Stimulated activated naive B cell treated with anti-CD40 and anti-IgM and Interleukin-4, amounts not matched to agents 10 μg/mL and 1 μg/mL and 100 μg/mL, for 72 hours (primary cell): Measurements from ENCODE around the gene RAD51B.
"Not testable (repeated sequence)": the region's sequence is repeated elsewhere in the genome, so short reads cannot be mapped to it uniquely, and the experiment has no call there.

Experiments used
- ATAC-seq, 2 donors: fragments of 150-1000 bp; cut with Tn5 transposase; replicated peaks; 2 replicates each; pipeline ENCODE4 v1.10.0; 2021; ENCODE audit warnings: moderate library complexity in 1 of 2
- DNase-seq: peaks from one replicate; pipeline ENCODE4 v3.0.0; 2021
- H3K27ac Mint-ChIP-seq: one replicate; pipeline ENCODE4 v1.8.0; 2022; ENCODE audit warnings: mild to moderate bottlenecking, mixed read lengths
- H3K27me3 Mint-ChIP-seq, 2 donors: one replicate each; pipeline ENCODE4 v1.8.0; 2022; ENCODE audit warnings: mixed read lengths in 2 of 2
- H3K36me3 Mint-ChIP-seq, 2 donors: one replicate each; pipeline ENCODE4 v1.8.0; 2022; ENCODE audit warnings: mixed read lengths in 2 of 2, mild to moderate bottlenecking in 1 of 2
- H3K4me1 Mint-ChIP-seq, 2 donors: one replicate each; pipeline ENCODE4 v1.8.0; 2022; ENCODE audit warnings: mixed read lengths in 2 of 2, mild to moderate bottlenecking in 1 of 2
- H3K4me3 Mint-ChIP-seq, 2 donors: one replicate each; pipeline ENCODE4 v1.8.0; 2022; ENCODE audit warnings: mild to moderate bottlenecking in 2 of 2, mixed read lengths in 2 of 2, moderate library complexity in 1 of 2
- H3K9me3 Mint-ChIP-seq, 2 donors: one replicate each; pipeline ENCODE4 v1.8.0; 2022; ENCODE audit warnings: mixed read lengths in 2 of 2, mild to moderate bottlenecking in 1 of 2

RAD51B gene

DNA sequence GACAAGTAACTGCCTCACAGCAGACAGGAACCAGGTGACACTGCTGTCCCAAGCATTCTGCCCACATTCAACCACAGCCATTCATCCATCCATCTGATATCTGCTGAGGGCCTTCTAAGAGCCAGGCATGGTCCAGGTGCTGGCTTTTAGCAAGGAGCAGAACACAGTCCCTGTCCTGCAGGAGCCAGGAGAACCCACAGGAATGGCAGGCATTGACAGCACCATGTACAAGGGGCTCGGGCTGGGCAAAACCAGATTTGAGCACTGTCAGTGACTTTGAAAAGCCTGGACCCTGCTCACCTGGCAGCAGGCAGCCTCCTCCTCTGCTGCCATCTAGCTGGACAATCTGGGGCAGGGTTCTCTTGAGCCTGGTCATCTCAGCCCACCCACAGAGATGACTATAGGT is 836.3 kb downstream of the RAD51B start:
- Mint-ChIP-seq H3K27ac (peak overlapping the region; percentile 37), H3K27me3 (no peaks in the 10 kb centered on the region), H3K4me3 (no peak overlapping the region), H3K9me3 (peaks cover 2 to 4% of the 10 kb centered on the region in 2 donors), H3K36me3 (peaks cover 2 to 11% of the 10 kb centered on the region in 2 donors), H3K4me1 (peaks cover 30 to 41% of the 10 kb centered on the region in 2 donors)
- DNase-seq (no peak), ATAC-seq (peak; percentile 27 to 33)

DNA sequence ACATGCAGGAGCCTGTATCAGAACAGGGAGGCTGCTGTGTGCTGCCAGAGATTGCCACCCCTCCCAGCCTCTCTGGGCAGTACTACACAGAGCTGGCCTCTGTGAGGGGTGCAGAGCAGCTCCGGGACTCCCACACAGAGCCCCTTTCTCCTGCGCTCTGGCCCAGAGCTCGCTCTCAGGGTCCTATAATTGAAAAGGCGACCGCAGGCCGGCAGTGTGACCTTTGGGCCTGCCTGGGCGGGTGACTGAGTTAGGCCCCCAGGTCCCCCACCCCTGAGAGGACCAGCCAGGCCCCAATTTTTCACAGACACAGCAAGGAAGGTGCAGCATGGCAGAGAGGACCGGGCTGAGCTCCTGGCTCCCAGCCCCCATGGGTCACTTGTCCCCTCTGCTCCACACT is 836.9 kb downstream of the RAD51B start:
- Mint-ChIP-seq H3K27ac (no peak overlapping the region), H3K36me3 (peaks cover 4 to 14% of the 10 kb centered on the region in 2 donors), H3K4me3 (no peak overlapping the region), H3K9me3 (peaks cover 3 to 4% of the 10 kb centered on the region in 2 donors), H3K27me3 (no peaks in the 10 kb centered on the region), H3K4me1 (peaks cover 31 to 46% of the 10 kb centered on the region in 2 donors)
- no peak for ATAC-seq
- no peak for DNase-seq

DNA sequence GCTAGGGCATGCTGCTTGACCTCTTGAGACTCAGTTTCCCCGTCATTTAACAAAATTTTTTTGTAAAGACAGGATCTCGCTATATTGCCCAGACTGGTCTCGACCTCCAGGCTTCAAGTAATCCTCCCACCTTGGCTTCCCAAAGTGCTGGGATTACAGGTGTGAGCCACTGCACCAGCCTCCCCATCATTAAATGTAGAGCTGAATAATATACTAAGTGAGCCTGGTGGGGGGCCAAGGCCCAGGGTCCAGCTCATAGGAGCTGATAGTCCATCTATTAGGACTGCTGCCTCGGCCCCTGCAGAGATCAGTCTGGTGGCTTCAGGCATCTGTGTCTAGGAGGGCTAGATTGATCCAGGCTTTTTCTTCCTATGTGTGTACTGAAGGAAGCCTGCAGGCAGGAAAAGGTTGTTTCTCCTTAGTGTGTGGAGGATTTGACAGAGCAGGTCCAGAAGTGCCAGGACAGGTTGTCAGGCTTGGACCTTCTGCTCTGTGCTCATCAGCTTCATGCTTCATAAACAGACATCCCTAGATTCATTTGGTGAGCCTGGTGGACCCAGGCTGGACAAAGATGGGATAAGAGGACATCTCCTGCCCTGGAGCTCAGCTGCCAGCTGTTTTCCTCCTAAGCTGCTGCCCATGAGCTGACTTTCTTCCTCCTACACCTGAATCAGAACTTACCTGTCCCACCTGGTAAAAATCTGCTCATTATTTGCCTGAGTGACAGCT is 837.9 kb downstream of the RAD51B start:
- no peak for ATAC-seq
- Mint-ChIP-seq H3K9me3 (peaks cover 3 to 4% of the 10 kb centered on the region in 2 donors), H3K27ac (peak overlapping the region; percentile 31), H3K4me3 (no peak overlapping the region), H3K27me3 (no peaks in the 10 kb centered on the region), H3K4me1 (peaks cover 39 to 56% of the 10 kb centered on the region in 2 donors), H3K36me3 (peaks cover 10 to 22% of the 10 kb centered on the region in 2 donors)
- no peak for DNase-seq

DNA sequence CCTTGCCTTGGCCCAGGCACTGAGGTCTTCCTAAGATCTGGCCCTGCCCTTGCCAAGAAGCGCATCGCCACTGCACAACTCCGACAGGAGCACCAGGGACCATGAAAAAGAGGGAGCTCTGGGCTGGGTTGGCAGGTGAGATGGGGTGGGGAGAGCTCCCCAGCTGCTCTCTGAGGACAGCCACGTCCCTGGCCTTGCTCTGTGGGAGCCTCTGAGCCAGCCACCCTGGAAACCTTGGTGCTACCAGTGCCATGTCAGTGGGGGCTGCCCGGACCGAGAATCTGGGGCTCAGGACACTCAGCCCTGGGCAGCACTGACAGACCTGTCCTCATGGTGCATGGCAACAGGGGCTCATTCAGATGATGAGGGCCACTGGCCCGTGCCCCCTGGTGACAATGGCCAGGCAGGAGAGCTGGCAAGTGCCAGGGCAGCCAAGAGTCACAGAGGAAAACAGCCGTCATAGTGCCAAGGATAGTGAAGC is 838.5 kb downstream of the RAD51B start:
- Mint-ChIP-seq H3K27ac (peak overlapping the region; percentile 31), H3K9me3 (peaks cover 3 to 4% of the 10 kb centered on the region in 2 donors), H3K4me1 (peaks cover 42 to 58% of the 10 kb centered on the region in 2 donors), H3K36me3 (peaks cover 10 to 22% of the 10 kb centered on the region in 2 donors), H3K27me3 (no peaks in the 10 kb centered on the region), H3K4me3 (no peak overlapping the region)
- no peak for ATAC-seq
- no peak for DNase-seq

DNA sequence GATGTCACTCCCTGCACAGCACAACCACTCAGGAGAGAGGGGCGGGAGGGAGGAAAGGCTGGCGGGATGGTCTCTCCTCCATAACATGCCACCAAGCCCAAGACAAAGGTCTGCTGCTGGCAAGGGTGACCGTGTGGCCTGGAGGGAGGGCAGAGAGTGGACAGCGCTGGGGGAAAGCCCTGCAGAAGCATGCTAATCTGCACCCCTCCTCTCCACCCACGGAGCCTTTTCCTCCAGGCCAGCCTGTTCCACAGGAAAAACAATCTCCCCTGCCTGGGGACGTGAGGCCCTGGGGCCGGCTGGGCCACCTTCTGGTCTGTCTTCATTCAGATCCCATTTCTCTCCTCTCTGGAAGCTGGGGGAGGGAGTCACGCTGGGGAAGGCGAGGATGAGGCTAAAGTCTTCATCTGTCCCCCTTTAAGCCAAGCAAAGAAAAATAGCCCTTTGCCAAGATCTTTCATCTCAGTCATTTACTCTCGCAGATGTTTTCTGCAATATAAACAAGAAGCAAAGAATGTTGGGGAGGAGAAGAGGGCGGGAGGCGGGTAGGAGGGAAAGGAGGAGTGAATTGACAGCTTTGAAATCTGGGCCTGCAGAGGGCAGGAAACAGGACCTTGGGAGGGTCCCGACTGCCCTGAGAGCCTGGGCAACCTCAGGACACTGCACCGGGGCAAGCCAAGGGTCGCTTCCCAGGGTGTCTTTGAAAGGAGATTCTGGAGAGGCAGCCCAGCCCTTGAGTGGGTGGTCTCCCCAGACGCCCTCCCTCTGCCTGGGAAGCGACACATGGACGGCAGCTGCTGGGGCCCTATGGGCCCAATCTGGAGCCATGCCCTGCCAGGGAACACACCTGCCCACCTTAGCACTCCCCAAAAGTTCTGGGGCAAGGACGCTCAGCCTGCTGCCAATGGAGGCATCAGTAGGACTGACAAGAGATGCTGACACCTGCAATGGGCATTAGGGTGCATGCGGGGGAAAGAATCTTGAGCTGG is 839.7 kb downstream of the RAD51B start:
- Mint-ChIP-seq H3K9me3 (peaks cover 0 to 3% of the 10 kb centered on the region in 2 donors), H3K4me1 (peaks cover 44 to 69% of the 10 kb centered on the region in 2 donors), H3K27ac (no peak overlapping the region), H3K36me3 (peaks cover 10 to 17% of the 10 kb centered on the region in 2 donors), H3K27me3 (no peaks in the 10 kb centered on the region), H3K4me3 (no peak overlapping the region)
- DNase-seq (no peak), ATAC-seq (no peak)

DNA sequence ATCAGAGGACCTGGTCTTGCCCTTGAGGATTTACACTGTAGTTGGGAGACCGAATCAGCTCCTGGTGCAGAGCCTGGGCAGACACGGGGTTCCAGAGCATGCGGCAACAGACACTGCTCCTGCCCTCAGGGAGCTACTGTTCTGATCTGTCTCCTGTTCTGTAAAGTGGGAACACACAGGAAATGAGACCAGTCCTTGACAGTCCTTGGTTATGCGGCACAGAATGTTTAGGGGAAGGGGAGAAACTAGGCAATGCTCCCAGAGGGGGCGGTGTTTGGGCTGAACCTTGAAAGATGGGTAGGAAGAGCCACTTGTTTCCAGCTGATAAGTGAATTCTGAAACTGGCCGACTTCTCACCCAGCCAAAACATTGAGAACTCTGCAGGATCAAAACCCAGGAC is 840.9 kb downstream of the RAD51B start:
- Mint-ChIP-seq H3K4me1 (peaks cover 49 to 69% of the 10 kb centered on the region in 2 donors), H3K36me3 (peaks cover 10 to 17% of the 10 kb centered on the region in 2 donors), H3K27me3 (no peaks in the 10 kb centered on the region), H3K27ac (peak overlapping the region; percentile 81), H3K9me3 (peaks cover 0 to 3% of the 10 kb centered on the region in 2 donors), H3K4me3 (no peak overlapping the region)
- no peak for ATAC-seq
- DNase-seq: no peak

DNA sequence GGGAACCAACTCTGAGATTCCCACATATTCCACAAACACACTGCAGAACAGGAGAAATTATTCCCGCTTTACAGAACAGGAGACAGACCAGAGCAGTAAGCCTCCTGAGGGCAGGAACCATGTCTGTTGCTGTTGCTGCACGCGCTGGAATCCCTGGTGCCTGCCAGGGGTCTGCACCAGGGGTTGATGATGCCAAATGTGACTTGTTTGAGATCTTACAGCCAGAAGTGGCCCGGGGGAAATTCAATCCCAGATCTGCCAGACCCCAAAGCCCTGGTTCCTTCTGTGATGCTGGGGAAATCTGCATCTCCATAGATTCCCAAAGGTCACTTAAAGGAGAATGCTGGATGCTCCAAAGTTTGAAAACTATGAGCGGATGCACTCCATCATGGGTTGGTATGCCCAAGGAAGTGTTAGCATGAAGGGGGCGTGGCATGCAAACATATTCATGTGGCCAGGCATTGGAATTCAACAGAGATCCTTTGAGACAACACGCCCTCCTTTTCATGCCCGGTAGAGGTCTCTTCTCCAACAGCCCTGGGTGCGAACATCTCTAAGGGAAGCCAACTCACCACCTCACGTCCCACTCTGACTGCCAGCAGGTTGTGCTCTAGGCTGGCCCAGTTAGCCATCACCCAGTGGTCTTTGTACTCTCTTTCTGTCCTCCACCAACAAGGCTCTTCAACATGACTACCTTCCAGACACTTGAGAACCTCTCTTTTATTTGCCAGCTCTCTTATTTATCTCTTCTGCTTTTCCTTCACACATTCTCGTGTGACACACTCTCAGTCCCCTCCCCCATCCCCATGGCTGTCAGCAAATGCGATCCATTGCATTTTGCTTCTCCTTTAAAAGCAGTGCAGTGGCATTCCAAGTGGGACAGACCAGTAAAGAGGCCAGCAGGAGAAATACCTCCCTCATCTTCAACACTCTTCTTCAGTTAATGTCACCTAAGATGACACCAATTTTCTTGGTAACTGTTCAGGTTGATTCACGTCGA is 841.9 kb downstream of the RAD51B start:
- ATAC-seq (no peak), DNase-seq (no peak)
- no peaks in the 10 kb centered on the region for H3K27me3 Mint-ChIP-seq
- H3K4me1 Mint-ChIP-seq: peaks cover 52 to 69% of the 10 kb centered on the region in 2 donors
- peak overlapping the region; percentile 85 for H3K27ac Mint-ChIP-seq
- peaks cover 0 to 3% of the 10 kb centered on the region in 2 donors for H3K9me3 Mint-ChIP-seq
- H3K4me3 Mint-ChIP-seq: no peak overlapping the region
- H3K36me3 Mint-ChIP-seq: peaks cover 10 to 17% of the 10 kb centered on the region in 2 donors

DNA sequence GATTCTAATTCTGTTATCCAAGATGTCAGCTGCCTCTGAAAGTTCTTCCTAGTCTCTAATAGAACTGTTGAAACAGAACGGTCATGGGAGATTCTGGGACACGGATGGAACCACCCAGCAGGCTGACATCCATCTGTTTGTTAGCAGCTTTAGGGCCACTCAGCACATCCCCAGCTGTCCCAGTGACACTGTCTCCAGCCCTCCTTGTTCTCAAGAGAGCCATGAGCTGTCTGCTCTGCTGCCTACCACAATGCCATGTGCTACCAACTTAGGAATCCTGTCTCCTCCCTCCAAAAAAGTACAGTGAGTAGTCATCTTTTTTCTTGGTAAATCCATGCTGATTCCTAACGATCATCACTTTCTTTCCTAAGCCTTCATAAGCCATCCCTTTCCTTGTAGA is 842.8 kb downstream of the RAD51B start:
- Mint-ChIP-seq H3K9me3 (peaks cover 0 to 3% of the 10 kb centered on the region in 2 donors), H3K4me1 (peaks cover 53 to 72% of the 10 kb centered on the region in 2 donors), H3K4me3 (no peak overlapping the region), H3K27me3 (no peaks in the 10 kb centered on the region), H3K36me3 (peaks cover 12 to 22% of the 10 kb centered on the region in 2 donors), H3K27ac (peak overlapping the region; percentile 85)
- no peak for DNase-seq
- no peak for ATAC-seq

DNA sequence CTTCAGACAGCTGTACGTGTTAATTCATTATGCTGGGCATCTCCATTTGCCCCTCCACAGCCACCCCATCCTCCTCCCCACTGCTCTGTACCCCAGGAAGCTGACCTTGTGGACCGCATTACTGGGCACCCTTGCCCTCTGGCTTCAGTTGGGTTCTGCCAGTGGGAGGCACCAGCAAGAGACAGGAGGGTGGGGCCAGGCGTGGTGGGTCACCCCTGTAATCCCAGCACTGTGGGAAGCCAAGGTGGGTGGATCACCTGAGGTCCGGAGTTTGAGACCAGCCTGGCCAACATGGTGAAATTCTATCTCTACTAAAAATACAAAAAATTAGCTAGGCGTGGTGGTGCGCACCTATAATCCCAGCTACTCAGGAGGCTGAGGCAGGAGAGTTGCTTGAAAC is 843.2 kb downstream of the RAD51B start:
- ATAC-seq, DNase-seq, H3K9me3 Mint-ChIP-seq, H3K27me3 Mint-ChIP-seq: not testable (repeated sequence)
- Mint-ChIP-seq H3K36me3 (peaks cover 16 to 26% of the 10 kb centered on the region in 2 donors), H3K27ac (peak overlapping the region; percentile 85), H3K4me3 (peak overlapping the region; percentile 22 to 36), H3K4me1 (peaks cover 53 to 72% of the 10 kb centered on the region in 2 donors)

DNA sequence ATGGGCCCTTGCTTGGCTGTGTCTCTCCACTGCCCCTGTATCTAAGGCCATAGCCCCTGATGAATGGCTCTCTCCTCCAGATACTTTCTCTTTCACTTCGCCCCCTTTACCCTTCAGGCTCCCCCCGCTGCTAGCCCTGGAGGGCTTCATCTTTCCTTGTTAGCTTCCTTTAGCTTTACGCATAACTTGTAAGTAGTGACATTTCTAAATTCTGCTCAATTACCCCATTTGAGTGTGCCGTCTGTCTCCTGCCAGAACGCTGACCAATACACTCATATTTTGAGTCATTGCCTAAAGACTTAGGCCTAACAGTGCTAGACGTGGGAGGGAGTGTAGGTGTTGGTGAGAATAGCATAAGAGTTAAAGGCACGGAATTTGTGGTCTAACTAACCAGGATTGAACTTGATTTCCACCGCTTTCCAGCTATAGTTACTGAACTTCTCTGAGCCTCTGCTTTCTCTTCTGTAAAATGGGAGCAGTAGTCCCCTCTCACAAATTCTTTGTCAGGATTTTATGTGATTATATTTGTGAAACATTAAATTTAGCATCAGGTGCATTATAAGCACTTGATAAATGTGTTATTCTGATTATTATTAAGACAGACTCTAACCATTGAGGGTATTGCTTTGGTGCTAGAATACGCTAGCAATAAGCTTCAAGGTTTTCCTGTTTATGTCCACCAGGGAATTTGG is 844.0 kb downstream of the RAD51B start:
- DNase-seq (peak; percentile 63), ATAC-seq (peak; percentile 79)
- Mint-ChIP-seq H3K9me3 (peaks cover 0 to 3% of the 10 kb centered on the region in 2 donors), H3K27ac (peak overlapping the region; percentile 89), H3K4me3 (peak overlapping the region; percentile 22 to 36), H3K27me3 (no peaks in the 10 kb centered on the region), H3K4me1 (peaks cover 53 to 70% of the 10 kb centered on the region in 2 donors), H3K36me3 (peaks cover 16 to 28% of the 10 kb centered on the region in 2 donors)

DNA sequence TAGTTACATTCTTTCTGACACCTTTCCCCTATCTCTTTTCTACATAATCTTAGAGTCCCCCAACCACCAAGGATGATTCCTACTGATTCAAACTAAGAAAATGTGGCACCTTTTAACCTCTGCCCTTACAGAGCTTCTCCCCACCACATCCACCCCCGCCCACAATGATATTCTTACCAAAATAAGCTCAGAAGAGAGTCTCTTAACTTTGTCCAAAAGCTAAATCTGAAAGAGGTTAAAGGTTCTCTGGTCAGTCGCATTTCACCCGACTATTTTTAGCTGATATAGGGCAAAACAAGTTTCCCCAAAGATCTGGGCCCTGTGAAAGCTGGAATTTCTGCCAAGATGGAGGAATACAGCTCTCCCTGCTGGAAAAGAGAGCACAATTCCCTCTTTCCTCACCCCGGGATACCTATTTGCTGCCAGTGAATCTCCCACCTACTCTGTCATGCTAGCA is 844.7 kb downstream of the RAD51B start:
- H3K9me3 Mint-ChIP-seq: peaks cover 0 to 3% of the 10 kb centered on the region in 2 donors
- peak overlapping the region; percentile 36 for H3K4me3 Mint-ChIP-seq
- DNase-seq (no peak), ATAC-seq (peak; percentile 76 to 77)
- H3K36me3 Mint-ChIP-seq: peaks cover 16 to 26% of the 10 kb centered on the region in 2 donors
- H3K27ac Mint-ChIP-seq: peak overlapping the region; percentile 89
- no peaks in the 10 kb centered on the region for H3K27me3 Mint-ChIP-seq
- H3K4me1 Mint-ChIP-seq: peaks cover 54 to 74% of the 10 kb centered on the region in 2 donors

DNA sequence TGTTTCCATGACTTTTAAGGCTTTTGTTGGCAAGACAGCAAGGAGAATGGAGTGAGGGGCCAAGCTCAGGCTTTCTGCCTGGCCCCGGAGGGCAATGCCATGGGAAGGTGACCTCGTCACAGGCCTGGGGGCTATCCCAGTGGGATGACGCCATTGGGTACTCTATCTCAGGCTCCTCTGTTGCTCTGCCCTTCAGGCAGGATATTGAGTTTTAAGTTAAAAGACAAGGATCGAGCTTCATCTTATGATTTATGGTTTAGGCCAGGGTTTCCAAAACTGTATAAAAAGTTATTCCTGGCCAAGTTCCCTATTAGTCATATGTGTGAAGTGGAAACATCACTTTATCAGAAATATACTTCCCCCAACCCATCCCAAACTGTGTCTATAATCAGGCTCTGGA is 845.6 kb downstream of the RAD51B start:
- Mint-ChIP-seq H3K36me3 (peaks cover 17 to 26% of the 10 kb centered on the region in 2 donors), H3K27me3 (no peaks in the 10 kb centered on the region), H3K27ac (peak overlapping the region; percentile 89), H3K4me3 (peak overlapping the region; percentile 1 to 7), H3K9me3 (peaks cover 0 to 3% of the 10 kb centered on the region in 2 donors), H3K4me1 (peaks cover 55 to 83% of the 10 kb centered on the region in 2 donors)
- DNase-seq: no peak
- no peak for ATAC-seq
